G401.6 (cell line): ENCODE data around the gene PROSER2.

ENCODE experiments used
- FAIRE-seq: peaks from 2 replicates; lab custom pipeline; 2012; peaks lifted over from hg19 to GRCh38; lab: Jason Lieb, UNC

PROSER2 gene

GRCh38 chr10:11869743-11870460 is 46.7 kb downstream of the PROSER2 start:
- FAIRE-seq = no peak

DNA sequence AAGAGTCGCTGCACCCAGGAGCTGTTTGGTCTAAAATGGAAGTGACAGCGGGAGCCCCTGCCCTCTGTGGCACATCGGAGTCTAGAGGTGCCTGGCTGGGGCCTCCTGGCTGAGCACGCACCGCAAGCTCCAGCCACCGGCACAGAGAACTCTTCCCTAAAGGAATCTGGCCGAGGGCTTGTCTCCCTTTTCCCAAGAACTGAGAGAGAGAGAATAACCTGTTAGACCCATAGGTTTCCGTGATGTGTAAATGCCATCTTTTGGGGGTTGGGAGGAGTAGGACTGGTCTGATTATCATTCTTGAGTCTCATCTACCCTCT is 47.3 kb downstream of the PROSER2 start:
- no peak for FAIRE-seq

DNA sequence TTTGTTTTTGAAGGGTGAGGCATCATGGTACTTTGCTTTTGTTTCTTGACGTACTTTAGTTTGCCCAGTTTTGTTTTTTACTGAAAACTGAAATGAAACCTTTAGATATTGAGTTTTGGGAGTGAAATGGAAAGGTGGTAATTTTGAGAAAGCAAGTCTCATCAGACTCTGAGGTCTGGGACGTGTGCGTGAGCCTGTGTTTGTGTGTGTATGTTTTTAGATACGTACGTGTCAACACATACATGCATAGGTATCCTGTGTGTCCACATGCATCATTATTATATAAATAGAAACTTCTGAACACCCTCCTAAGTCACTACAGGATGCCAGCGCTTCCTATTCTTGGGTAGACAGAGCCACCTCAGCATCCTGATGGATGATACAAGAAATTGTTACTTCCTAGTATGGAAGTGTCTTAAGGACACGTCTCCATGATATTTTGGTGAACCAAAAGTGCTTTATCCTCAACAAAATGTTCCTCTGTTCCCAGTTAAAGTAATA is 47.8 kb downstream of the PROSER2 start:
- FAIRE-seq = no peak

DNA sequence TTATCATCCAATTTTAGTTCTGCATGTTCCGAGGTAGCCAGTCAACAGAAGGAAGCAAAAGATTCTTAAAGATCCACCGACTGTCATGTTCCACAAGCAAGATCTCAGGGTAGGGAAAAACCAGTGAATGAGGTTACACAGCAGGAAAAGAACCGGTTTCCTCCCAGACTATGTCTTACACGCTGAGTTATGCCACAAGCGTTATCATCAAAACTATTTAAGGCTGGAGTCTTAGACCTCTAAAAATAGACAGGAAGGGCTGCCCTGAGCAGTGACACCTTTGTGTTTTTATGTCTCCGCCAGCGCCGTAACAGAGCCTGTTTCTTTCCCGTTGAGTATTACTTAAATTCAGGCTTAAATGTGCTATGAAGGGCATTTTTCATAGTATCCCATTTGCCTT is 48.3 kb downstream of the PROSER2 start:
- no peak for FAIRE-seq

- no peak for FAIRE-seq
These were observed 51.7 kb downstream of the PROSER2 start for GRCh38 chr10:11874568-11875493.

GRCh38 chr10:11875494-11876281 is 52.5 kb downstream of the PROSER2 start:
- no peak for FAIRE-seq

DNA sequence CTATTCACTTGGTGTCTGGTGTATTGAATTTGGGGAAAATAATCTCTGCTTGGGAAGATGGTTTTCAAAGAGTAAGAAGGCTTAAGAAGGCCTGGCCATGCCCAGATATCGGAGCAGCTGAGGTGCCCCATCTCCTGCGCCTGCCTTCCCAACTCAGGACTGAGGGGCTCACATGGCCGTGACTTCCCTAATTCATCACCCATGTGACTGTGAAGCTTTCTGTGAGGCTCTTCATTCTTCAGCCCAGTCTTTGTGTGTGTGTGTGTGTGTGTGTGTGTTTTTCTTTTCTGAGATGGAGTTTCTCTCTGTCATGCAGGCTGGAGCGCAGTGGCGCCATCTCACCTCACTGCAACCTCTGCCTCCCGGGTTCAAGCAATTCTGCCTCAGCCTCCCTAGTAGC is 53.2 kb downstream of the PROSER2 start:
- FAIRE-seq = no peak

GRCh38 chr10:11876805-11877590 is 53.8 kb downstream of the PROSER2 start:
- FAIRE-seq = no peak

DNA sequence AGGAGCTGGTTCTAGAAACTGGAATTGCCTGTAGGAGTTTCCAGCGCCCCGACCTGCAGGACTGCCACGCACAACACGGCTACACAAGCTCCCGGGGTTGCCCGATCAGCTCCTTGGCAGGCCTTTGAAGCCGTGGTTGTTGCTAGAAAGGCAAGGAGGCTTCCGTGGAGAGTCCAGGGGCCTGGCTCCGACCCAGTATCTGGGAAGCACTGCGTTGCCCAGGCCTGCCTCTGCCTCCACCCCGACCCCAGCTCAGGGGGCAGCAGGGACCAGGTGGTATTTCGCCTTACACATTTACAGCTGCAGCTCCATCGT is 54.4 kb downstream of the PROSER2 start:
- FAIRE-seq = no peak

- no peak for FAIRE-seq
These were observed 55.6 kb downstream of the PROSER2 start for GRCh38 chr10:11878776-11879175.

- no peak for FAIRE-seq
These were observed 56.4 kb downstream of the PROSER2 start for GRCh38 chr10:11879387-11880094.

DNA sequence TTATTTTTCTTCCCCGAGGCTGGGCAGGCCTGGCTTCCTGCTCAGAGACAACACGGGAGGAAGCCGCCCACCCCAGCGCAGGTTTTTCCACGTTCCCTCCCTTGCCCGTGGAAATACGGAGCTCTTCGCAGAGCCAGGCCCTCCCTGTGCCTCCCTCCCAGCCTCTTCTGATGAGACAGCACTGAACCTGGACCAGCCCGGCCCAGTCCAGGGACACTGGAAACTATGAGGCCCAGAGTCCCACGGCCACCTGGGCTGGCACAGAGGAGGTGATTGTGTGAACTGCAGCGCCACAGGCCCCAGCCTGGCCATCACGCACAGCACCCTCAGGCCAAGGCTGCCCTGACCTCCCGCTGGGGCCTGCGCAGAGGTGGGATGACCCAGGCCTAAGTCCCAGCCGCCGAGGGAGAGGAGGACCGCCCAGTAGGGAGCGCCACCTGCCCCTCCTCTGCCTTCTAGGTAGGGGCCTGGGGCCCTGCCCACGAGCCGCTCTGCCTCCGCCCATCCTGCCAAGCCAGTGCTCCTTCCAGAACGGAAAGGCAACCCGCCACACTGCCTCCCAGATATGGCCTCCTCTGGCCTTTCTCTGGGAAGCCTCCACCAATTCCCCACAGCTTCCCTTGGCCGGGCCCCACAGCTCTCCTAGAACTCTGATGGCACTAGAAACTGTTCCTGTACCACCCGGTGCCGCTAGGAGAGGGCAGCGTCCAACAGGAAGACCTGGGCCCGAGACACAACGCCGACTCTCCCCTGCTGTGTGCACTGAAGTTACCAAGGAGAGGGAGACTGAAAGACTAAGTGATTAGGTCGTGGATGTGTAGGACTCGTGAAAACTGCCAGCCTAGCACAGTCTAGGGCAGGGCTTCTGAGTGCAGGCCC is 57.2 kb downstream of the PROSER2 start:
- no peak for FAIRE-seq

- FAIRE-seq = no peak
These were observed 57.9 kb downstream of the PROSER2 start for GRCh38 chr10:11881030-11881476.

DNA sequence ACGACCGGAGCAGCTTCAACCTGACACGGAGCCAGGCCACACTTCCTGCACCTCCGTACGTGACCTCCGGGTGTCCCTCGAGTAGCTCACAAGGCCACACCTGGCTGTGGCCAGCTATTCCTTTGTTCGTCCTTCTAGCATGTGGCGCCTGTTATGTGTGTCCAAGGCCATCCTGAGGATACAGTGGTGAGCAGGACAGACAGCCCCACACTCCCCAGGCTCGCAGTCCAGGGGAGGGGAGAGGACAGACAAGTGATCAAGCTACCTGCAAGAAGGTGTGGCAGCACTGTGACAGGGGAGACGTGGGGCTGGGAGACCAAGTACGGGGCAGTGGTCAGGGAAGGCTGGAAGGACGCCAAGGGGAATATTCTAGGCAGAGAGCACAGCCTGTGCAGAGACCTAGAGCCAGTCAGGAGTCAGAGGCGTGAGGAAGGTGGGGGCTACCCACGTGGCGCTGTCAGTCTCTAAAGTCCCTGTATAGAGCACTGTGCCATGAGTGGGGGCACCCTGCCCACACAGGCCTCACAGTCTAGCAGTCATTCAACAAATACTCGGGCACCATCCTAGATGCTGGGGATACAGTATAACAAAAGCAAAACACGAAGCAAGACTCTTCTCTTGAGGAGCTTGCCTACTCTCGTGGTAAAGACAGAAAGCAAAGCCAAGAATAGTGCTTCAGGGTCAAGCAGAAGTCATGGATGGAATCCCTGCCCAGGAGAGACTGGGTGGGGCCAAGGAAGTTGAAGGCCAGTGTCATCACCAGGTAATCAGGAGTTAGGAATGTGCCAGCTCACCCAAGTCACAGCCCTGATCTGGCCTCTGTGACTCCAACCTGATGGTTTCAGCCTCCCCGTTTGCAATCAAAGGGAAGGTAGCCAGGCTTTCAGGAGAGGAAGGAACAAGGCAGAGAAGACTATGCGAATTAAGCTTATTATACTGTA is 58.6 kb downstream of the PROSER2 start:
- FAIRE-seq = no peak

- no peak for FAIRE-seq
These were observed 59.7 kb downstream of the PROSER2 start for GRCh38 chr10:11882646-11883375.

DNA sequence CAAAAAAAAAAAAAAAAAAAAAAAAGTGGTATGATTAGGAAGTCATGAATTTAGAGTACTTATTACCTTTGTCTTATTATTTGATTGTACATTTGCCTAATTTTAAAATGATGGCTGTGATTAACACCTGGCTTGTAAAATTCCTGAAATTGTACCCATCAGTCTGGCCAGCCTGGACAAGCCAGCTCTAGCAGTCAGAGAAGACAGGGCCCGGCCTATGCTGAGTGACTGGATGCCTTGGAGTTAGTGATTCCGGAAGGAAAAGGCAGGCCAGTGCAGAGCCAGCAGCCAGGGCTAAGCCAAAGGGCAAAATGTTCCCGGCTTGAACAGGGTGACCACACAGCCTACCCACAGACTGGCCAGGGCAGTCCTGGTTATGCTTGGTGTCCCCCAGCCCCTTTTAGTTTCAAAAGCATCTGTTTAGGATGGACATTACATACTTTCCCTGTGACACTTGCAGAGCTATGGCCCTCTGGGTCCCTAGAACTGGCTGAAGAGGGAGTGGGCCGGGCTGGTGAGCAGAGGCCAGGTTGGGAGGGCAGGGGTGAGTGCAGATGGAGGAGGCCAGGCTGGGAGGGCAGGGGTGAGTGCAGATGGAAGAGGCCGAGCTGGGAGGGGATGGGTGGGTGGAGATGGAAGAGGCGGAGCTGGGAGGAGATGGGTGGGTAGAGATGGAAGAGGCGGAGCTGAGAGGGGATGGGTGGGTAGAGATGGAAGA is 61.7 kb downstream of the PROSER2 start:
- no peak for FAIRE-seq

DNA sequence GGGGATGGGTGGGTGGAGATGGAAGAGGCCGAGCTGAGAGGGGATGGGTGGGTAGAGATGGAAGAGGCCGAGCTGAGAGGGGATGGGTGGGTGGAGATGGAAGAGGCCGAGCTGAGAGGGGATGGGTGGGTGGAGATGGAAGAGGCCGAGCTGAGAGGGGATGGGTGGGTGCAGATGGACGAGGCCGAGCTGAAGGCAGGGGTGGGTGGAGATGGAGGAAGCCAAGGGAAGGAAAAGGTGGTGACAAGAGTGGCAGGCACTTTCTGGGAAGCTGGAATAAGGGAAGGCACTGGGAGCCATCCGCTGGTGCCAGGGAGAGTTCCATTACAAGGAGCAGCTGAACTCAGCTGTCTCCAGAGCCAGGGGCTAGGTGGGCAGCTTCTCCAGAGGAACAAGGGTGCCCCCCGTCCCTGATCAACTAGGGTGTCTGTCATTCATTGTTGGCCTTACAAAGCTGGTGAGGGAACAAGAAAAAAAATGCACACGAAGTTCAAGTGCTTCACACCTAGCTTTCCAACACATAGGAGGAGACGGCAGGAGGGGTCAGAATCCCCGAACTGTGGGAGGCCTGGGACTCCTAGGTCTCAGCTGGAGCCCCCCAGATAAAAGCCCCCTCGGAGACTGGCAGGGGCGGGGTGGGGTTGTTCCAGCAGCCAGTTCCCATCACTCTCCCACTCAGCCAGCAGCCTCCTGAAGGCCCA is 62.4 kb downstream of the PROSER2 start:
- FAIRE-seq = no peak
